Small intestine (tissue), 7 donors: ENCODE data around the gene SMG9. TPM values are rescaled to one million over a fixed set of nuclear protein-coding genes. Genes with fewer than 3 reads are reported as not detected.

Experiments
- DNase-seq, 2 donors: peaks; one replicate each; pipeline versions ENCODE4 v3.0.0 to v3.0.0-alpha.2; 2013
- FAIRE-seq: peaks from 2 replicates; lab custom pipeline; 2012; peaks lifted over from hg19 to GRCh38; lab: Jason Lieb, UNC
- H3K27ac ChIP-seq, 3 donors: one replicate each; pipeline ENCODE4 v1.5.1; 2013; ENCODE audit warnings: low read length in 2 of 3, mild to moderate bottlenecking in 2 of 3, control low read depth in 1 of 3, inconsistent platforms in 1 of 3, low read depth in 1 of 3, moderate library complexity in 1 of 3
- H3K27me3 ChIP-seq, 3 donors: one replicate each; pipeline ENCODE4 v1.6.1; 2013; ENCODE audit warnings: low read length in 3 of 3, inconsistent platforms in 1 of 3; ENCODE audit not compliant: control insufficient read depth in 3 of 3, insufficient read depth in 3 of 3
- H3K36me3 ChIP-seq, 3 donors: one replicate each; pipeline ENCODE4 v1.6.1; 2013; ENCODE audit warnings: low read length in 3 of 3, inconsistent platforms in 1 of 3, low read depth in 1 of 3, mild to moderate bottlenecking in 1 of 3, moderate library complexity in 1 of 3; ENCODE audit not compliant: control insufficient read depth in 3 of 3, insufficient read depth in 2 of 3
- H3K4me1 ChIP-seq, 3 donors: one replicate each; pipeline ENCODE4 v1.6.1; 2013; ENCODE audit warnings: low read length in 2 of 3, inconsistent platforms in 1 of 3, low read depth in 1 of 3, mild to moderate bottlenecking in 1 of 3, moderate library complexity in 1 of 3; ENCODE audit not compliant: control insufficient read depth in 3 of 3, insufficient read depth in 2 of 3
- H3K4me3 ChIP-seq, 3 donors: one replicate each; pipeline ENCODE4 v1.5.1; 2013; ENCODE audit warnings: low read length in 3 of 3, control low read depth in 1 of 3, inconsistent platforms in 1 of 3, low read depth in 1 of 3, mild to moderate bottlenecking in 1 of 3, moderate library complexity in 1 of 3
- H3K9me3 ChIP-seq, 2 donors: one replicate each; pipeline ENCODE4 v1.6.1; 2013; ENCODE audit warnings: low read depth in 1 of 2, low read length in 1 of 2; ENCODE audit not compliant: control insufficient read depth in 2 of 2, insufficient read depth in 1 of 2
- WGBS, 3 donors: extraction: QIAGEN DNeasy Blood & Tissue Kit; methylation state at CpG; one replicate each; pipeline ENCODE4 v1.1.7; 2013; 5-methylcytosine and 5-hydroxymethylcytosine counted together
- polyA plus RNA-seq, 4 donors: library from polyadenylated mRNA; stranded (reverse) in 3 of 4; unstranded in 1 of 4; fragments of 200-250 nt in 3 of 4; fragments of 120-200 nt in 1 of 4; gene quantifications; one replicate each; pipeline versions ENCODE4 v1.2.1 to v1.2.3, GENCODE V29; 2013
- donor health status: healthy with polysubstance abuse.
- donor health status: control.
- donor health status: control.
- donor health status: Bipolar disorder and iron deficiency.
- donor health status: healthy.

Gene SMG9
- polyA plus RNA-seq, 4 donors: 21.3 to 32.4 (median 26.5) TPM

- peak in 1 of 2 donors; percentile 26 for DNase-seq
- no peak for FAIRE-seq
- Histone ChIP-seq H3K4me1 (peaks cover 0 to 19% (median 2%) of the 10 kb centered on the region in 3 donors), H3K9me3 (no peaks in the 10 kb centered on the region), H3K27me3 (no peaks in the 10 kb centered on the region), H3K36me3 (no peaks in the 10 kb centered on the region), H3K4me3 (no peak overlapping the region), H3K27ac (no peak overlapping the region)
- WGBS, 3 donors: 23 to 70% (median 41%) methylated on average over 24 of the region's 24 CpGs
These were observed 28.0 kb upstream of the SMG9 start for GRCh38 chr19:43782689-43783231.

- DNase-seq (no peak), FAIRE-seq (no peak)
- WGBS, 3 donors: 50 to 58% (median 52%) methylated on average over 8 of the region's 8 CpGs
- Histone ChIP-seq H3K4me1 (peaks cover 0 to 24% (median 2%) of the 10 kb centered on the region in 3 donors), H3K36me3 (no peaks in the 10 kb centered on the region), H3K9me3 (no peaks in the 10 kb centered on the region), H3K27ac (no peak overlapping the region), H3K4me3 (no peak overlapping the region), H3K27me3 (no peaks in the 10 kb centered on the region)
These were observed 27.5 kb upstream of the SMG9 start for GRCh38 chr19:43782311-43782660.

GRCh38 chr19:43781630-43782310, 27.0 kb upstream of the SMG9 start:
- no peak overlapping the region for H3K27ac ChIP-seq
- WGBS, 3 donors: 72 to 83% (median 74%) methylated on average over 14 of the region's 14 CpGs
- H3K4me3 ChIP-seq: no peak overlapping the region
- H3K36me3 ChIP-seq: no peaks in the 10 kb centered on the region
- FAIRE-seq (no peak), DNase-seq (no peak)
- H3K27me3 ChIP-seq: no peaks in the 10 kb centered on the region
- peaks cover 0 to 24% (median 2%) of the 10 kb centered on the region in 3 donors for H3K4me1 ChIP-seq
- H3K9me3 ChIP-seq: no peaks in the 10 kb centered on the region

DNA sequence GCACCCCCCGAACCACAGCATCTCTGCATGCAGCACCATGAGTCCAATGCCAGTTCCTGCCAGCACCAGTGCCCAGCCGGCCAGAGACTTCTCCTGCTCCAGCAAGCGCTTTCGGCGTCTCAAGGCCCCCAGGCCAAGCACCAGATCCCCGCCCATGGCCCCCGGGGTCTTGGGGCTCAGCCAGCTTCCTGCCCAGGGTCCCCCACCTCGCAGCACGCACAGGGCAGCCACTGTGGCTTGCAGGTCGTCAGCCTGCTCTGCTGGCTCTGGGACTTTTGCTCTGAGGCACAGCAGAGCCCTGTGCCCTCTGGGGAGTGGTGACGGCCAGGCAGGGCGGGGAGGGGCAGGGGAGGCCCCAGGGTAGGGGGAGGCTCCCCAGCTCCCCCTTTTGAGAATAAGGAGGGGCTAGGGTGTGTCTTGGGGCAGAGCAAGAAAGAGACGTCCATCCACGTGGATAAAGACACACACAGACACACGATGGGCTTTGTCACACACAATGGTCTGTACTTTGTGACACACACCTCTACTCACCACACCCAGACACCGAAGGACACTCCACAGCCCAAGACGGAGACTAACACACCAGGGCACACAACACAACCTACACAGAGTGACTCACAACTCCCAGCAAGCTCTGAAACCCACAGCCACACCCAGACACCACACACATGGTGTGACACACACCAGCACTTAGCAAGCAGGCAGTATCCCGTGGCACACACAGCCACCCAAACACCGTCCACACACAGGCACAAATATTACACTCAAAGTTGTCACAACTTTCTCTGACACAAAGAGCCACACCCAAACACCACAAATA, 26.2 kb upstream of the SMG9 start, which contains the start of gene KCNN4:
KCNN4 (minus strand) TSS at position 268 of the 820 bp plus-strand sequence; CDS start at position 156, 112 bp downstream.
- 7 to 22% (median 20%) methylated on average over 17 to 19 of the region's 19 CpGs for WGBS, 3 donors
- FAIRE-seq: no peak
- peak; percentile 59 to 61 for DNase-seq
- Histone ChIP-seq H3K27ac (peak within 1 kb of the TSS in 1 of 3 donors; percentile 15), H3K36me3 (no peaks in the 10 kb centered on the region), H3K4me3 (peak within 1 kb of the TSS in 2 of 3 donors; percentile 24 to 38), H3K4me1 (peaks cover 0 to 24% (median 2%) of the 10 kb centered on the region in 3 donors), H3K27me3 (no peaks in the 10 kb centered on the region), H3K9me3 (no peaks in the 10 kb centered on the region)

DNA sequence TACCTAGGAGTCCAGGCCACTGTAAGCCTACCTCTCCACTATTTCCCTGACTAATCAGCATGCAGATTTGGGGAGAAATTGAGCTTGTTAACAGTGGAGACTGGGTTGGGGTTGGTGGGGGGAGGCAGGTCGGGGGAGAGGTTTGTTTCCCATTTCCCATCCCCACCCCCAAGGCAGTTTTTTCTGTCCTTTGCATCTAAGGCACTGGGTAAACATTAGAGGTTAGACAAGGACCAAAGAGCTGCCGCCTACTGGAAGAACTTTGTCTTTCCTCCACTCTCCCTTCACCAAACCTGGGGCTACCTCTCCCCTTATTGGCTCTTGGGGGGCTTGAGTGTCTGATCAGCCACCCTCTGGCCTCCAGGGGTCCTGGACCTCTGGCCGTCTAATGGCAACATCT, 25.1 kb upstream of the SMG9 start:
- no peaks in the 10 kb centered on the region for H3K27me3 ChIP-seq
- DNase-seq (peak in 1 of 2 donors; percentile 21), FAIRE-seq (no peak)
- no peak overlapping the region for H3K27ac ChIP-seq
- H3K36me3 ChIP-seq: no peaks in the 10 kb centered on the region
- peak overlapping the region in 1 of 3 donors; percentile 38 for H3K4me3 ChIP-seq
- 15 to 37% (median 25%) methylated on average over 3 of the region's 3 CpGs for WGBS, 3 donors
- no peaks in the 10 kb centered on the region for H3K9me3 ChIP-seq
- H3K4me1 ChIP-seq: peaks cover 0 to 31% (median 0%) of the 10 kb centered on the region in 3 donors

DNA sequence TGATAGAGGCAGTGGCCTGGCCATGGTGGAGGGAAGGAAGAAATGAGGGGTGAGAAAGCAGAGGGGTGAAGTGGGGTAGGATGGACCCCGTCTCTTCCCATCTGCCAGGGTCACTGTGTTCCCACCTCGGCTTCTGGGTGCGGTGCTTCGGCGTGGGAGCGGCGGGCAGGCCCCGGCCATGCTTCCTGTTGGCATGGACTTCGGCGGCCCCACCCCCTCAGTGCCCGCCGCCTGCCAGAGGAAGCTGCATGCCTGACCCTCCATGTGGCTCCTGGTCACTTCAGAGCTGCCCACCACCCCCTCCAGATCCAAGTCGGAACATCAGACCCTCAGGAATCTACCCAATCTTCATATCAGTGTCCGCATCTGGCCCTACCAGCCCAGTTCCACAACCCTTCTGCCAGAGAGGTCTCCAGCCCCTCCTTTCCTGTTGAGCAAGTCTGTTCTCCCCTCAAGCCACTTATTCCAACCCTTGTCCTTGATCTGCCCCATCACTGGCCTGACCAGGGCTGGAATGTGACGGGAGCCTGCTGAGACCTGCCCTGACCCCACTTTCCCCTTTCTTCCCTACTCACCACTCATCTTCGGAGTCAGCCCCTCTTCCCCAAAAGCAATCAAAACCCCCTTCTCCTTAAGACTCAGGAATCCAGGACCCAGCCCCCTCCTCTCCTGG, 24.5 kb upstream of the SMG9 start:
- FAIRE-seq (no peak), DNase-seq (no peak)
- WGBS, 3 donors: 48 to 54% (median 52%) methylated on average over 13 to 16 of the region's 16 CpGs
- Histone ChIP-seq H3K4me3 (no peak overlapping the region), H3K27me3 (no peaks in the 10 kb centered on the region), H3K4me1 (peaks cover 0 to 34% (median 0%) of the 10 kb centered on the region in 3 donors), H3K9me3 (no peaks in the 10 kb centered on the region), H3K27ac (no peak overlapping the region), H3K36me3 (no peaks in the 10 kb centered on the region)

DNA sequence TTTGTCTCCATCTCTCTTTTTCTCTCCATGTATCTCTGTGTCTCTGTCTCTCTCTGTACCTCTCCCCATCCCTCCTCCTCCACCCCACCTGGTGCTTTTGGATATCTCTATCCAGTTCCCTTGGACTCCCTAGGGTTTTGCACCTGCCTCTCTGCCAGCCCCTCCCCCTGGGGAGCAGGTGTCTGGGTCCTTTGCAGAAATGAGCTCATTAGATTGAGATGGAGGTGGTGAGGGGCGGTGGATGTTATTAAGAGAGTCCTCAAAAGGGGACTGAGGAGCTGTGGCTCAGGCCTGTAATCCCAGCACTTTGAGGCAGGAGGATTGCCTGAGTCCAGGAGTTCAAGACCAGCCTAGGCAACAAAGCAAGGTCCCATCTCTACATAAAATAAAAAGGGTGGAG, 23.9 kb upstream of the SMG9 start:
- no peaks in the 10 kb centered on the region for H3K9me3 ChIP-seq
- no peak for FAIRE-seq
- DNase-seq: no peak
- 29 to 62% (median 56%) methylated on average over 1 of the region's 1 CpG for WGBS, 3 donors
- H3K4me3 ChIP-seq: no peak overlapping the region
- peaks cover 0 to 4% (median 0%) of the 10 kb centered on the region in 3 donors for H3K27me3 ChIP-seq
- no peaks in the 10 kb centered on the region for H3K36me3 ChIP-seq
- peaks cover 0 to 34% (median 0%) of the 10 kb centered on the region in 3 donors for H3K4me1 ChIP-seq
- H3K27ac ChIP-seq: no peak overlapping the region
